Measurements from ENCODE around the gene CAVIN2.

GRCh38 chr2:191878548-191879279 lies 31.8 kb upstream of the CAVIN2 start:
- TF ChIP-seq, protein P1, sequence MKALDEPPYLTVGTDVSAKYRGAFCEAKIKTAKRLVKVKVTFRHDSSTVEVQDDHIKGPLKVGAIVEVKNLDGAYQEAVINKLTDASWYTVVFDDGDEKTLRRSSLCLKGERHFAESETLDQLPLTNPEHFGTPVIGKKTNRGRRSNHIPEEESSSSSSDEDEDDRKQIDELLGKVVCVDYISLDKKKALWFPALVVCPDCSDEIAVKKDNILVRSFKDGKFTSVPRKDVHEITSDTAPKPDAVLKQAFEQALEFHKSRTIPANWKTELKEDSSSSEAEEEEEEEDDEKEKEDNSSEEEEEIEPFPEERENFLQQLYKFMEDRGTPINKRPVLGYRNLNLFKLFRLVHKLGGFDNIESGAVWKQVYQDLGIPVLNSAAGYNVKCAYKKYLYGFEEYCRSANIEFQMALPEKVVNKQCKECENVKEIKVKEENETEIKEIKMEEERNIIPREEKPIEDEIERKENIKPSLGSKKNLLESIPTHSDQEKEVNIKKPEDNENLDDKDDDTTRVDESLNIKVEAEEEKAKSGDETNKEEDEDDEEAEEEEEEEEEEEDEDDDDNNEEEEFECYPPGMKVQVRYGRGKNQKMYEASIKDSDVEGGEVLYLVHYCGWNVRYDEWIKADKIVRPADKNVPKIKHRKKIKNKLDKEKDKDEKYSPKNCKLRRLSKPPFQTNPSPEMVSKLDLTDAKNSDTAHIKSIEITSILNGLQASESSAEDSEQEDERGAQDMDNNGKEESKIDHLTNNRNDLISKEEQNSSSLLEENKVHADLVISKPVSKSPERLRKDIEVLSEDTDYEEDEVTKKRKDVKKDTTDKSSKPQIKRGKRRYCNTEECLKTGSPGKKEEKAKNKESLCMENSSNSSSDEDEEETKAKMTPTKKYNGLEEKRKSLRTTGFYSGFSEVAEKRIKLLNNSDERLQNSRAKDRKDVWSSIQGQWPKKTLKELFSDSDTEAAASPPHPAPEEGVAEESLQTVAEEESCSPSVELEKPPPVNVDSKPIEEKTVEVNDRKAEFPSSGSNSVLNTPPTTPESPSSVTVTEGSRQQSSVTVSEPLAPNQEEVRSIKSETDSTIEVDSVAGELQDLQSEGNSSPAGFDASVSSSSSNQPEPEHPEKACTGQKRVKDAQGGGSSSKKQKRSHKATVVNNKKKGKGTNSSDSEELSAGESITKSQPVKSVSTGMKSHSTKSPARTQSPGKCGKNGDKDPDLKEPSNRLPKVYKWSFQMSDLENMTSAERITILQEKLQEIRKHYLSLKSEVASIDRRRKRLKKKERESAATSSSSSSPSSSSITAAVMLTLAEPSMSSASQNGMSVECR (CRISPR knock-in tag; IDR thresholded peaks at IDR 0.05; ENCODE audit: borderline replicate concordance) = no peak
- TF ChIP-seq, protein P2, sequence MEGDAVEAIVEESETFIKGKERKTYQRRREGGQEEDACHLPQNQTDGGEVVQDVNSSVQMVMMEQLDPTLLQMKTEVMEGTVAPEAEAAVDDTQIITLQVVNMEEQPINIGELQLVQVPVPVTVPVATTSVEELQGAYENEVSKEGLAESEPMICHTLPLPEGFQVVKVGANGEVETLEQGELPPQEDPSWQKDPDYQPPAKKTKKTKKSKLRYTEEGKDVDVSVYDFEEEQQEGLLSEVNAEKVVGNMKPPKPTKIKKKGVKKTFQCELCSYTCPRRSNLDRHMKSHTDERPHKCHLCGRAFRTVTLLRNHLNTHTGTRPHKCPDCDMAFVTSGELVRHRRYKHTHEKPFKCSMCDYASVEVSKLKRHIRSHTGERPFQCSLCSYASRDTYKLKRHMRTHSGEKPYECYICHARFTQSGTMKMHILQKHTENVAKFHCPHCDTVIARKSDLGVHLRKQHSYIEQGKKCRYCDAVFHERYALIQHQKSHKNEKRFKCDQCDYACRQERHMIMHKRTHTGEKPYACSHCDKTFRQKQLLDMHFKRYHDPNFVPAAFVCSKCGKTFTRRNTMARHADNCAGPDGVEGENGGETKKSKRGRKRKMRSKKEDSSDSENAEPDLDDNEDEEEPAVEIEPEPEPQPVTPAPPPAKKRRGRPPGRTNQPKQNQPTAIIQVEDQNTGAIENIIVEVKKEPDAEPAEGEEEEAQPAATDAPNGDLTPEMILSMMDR (IDR thresholded peaks at IDR 0.05) = no peak
- TF ChIP-seq TEAD1 (CRISPR knock-in tag; IDR thresholded peaks at IDR 0.05) (no peak), ZBTB21 (CRISPR knock-in tag; IDR thresholded peaks at IDR 0.05; ENCODE audit: borderline replicate concordance) (no peak), NR3C1 (CRISPR knock-in tag; conservative IDR thresholded peaks at IDR 0.05; ENCODE audit: low read depth) (no peak), AFF4 (CRISPR knock-in tag; IDR thresholded peaks at IDR 0.05; ENCODE audit: borderline replicate concordance) (no peak), ZNF121 (CRISPR knock-in tag; IDR thresholded peaks at IDR 0.05) (no peak)
- TF ChIP-seq, protein P3, sequence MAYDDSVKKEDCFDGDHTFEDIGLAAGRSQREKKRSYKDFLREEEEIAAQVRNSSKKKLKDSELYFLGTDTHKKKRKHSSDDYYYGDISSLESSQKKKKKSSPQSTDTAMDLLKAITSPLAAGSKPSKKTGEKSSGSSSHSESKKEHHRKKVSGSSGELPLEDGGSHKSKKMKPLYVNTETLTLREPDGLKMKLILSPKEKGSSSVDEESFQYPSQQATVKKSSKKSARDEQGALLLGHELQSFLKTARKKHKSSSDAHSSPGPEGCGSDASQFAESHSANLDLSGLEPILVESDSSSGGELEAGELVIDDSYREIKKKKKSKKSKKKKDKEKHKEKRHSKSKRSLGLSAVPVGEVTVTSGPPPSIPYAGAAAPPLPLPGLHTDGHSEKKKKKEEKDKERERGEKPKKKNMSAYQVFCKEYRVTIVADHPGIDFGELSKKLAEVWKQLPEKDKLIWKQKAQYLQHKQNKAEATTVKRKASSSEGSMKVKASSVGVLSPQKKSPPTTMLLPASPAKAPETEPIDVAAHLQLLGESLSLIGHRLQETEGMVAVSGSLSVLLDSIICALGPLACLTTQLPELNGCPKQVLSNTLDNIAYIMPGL (CRISPR knock-in tag; IDR thresholded peaks at IDR 0.05) = no peak
- TF ChIP-seq, protein P4, sequence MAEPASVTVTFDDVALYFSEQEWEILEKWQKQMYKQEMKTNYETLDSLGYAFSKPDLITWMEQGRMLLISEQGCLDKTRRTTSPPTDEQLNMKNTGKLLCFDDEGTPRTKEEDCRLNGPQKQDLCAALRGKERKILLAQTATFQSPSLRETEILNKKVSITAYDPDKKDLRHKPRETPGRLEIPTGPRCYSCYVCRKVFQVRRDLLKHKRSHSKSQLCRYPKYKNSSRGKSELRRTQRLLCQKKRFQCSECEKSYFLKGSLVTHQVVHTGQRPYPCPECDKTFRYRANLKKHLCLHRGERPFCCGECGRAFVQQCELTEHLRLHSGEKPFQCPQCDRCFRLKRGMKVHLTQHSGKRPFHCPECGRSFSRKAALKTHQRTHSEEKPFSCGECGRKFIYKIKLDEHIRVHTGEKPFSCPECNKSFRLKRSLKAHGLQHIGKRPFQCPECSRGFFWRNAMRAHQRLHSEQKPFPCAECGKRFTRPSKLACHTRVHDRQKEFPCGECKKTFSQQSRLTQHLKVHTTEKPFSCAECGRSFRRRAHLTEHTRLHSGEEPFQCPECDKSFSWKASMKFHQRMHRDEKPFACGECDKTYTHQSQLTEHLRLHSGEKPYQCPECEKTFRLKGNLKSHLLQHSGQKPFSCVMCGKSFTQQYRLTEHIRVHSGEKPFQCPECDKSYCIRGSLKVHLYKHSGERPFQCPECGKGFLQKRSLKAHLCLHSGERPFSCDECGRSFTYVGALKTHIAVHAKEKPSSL (CRISPR knock-in tag; conservative IDR thresholded peaks at IDR 0.05) = no peak
